Measurements from ENCODE around the gene LPAR1. TPM values are rescaled to one million over a fixed set of nuclear protein-coding genes. Genes with fewer than 3 reads are reported as not detected.
A peak's percentile ranks its signal among the peaks of the same experiment; 100 is the strongest.

LPAR1 gene
- total RNA-seq, 2 donors from 2014 or later = 25.7 to 28.0 TPM

GRCh38 chr9:111039231-111039906, 1.1 kb upstream of the LPAR1 start:
- DNase-seq (peak; percentile 68 to 70), ATAC-seq (peak; percentile 83)
- intact Hi-C loops (cut with DNase I, micrococcal nuclease) = no loop called here

DNA sequence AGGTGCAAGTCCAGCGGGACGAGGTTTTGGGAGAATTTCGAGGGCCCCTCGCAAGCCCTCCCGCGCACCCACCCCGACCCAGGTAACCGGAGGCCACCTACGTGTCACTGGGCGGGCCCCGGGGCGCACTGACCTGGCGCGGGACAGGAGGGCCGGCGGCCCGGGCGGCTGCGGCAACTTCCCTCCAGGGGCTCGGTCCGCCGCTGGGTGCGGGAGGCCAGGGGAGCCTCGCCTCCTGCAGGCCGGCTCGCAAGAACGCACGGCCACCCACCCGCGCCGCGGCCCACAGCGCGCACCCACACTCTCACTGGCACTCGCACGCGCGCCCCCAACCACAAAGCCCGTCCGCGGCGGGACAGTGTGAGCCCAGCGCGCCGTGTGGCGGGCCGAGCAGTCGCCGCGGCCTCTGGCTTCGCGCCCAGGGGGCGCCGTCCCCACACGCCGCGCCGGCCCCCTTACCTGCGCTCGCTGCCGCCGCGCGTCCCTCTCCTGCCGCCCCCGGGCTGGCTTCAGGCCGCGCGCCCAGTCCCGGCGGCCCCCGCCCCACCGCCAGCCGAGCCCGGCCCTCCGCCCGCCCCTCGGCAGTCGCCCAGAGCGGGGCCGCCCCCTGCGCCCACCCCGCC, 451 bp downstream of the LPAR1 start:
- DNase-seq = peak; percentile 38 to 60
- intact Hi-C loops (cut with DNase I, micrococcal nuclease) = no loop called here
- ATAC-seq = peak; percentile 44

DNA sequence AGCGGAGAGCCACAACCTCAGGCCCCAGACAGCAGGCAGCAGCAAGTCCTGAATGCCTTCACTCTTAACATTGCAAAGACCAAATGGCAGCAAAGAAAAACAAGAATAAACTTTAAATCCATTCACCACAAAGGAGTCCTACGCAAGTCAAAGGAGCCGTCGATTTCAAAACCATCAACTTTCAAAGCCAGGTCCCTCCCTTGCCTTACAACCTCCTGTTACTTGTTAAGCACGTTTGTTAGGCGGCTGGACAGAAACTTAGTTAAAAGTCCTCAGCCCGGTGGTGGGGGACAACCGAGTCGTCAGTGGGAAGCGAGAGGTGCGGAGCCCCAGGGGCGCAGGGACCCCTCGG, 938 bp downstream of the LPAR1 start:
- DNase-seq (no peak), ATAC-seq (peak; percentile 15)
- intact Hi-C loops (cut with DNase I, micrococcal nuclease) = no loop called here

- DNase-seq = no peak
- no peak for ATAC-seq
- intact Hi-C loops (cut with DNase I, micrococcal nuclease) = no loop called here
These were observed 1.3 kb downstream of the LPAR1 start for GRCh38 chr9:111036946-111037345.

GRCh38 chr9:111036429-111036789, 1.9 kb downstream of the LPAR1 start:
- intact Hi-C loops (cut with DNase I, micrococcal nuclease) = no loop called here
- peak; percentile 48 for ATAC-seq
- peak; percentile 73 to 80 for DNase-seq

- intact Hi-C loops (cut with DNase I, micrococcal nuclease) = no loop called here
- ATAC-seq = no peak
- DNase-seq = no peak
These were observed 2.5 kb downstream of the LPAR1 start for GRCh38 chr9:111035543-111036428.

DNA sequence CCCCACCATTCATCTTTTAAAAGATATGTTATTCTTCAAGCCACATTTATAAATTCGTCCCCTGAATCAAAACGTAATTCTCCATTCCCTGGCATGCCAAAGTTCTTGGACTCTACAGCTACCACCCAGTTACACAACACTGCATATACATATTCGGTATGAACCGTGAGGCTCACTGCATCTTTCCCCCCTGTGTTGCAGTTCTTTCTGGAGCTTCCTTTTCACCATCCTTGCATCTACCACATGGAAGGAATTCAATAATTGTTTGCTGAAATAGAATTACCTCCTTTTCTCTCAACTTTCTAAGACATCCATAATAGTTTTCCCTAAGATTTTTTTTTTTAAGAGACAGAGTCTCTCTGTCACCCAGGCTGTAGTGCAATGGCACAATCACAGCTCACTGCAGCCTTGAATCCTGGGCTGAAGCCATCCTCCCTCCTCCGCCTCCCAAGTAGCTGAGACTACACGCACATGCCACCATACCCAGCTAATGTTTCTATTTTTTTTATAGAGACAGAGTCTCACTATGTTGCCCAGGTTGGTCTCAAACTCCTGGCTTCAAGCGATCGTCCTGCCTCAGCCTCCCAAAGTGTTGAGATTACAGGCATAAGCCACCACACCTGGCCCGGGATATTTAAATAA, 3.3 kb downstream of the LPAR1 start:
- intact Hi-C loops (cut with DNase I, micrococcal nuclease) = no loop called here
- DNase-seq (no peak), ATAC-seq (no peak)

GRCh38 chr9:111034170-111034897, 3.9 kb downstream of the LPAR1 start:
- DNase-seq = no peak
- ATAC-seq = no peak
- intact Hi-C loops (cut with DNase I, micrococcal nuclease) = no loop called here

DNA sequence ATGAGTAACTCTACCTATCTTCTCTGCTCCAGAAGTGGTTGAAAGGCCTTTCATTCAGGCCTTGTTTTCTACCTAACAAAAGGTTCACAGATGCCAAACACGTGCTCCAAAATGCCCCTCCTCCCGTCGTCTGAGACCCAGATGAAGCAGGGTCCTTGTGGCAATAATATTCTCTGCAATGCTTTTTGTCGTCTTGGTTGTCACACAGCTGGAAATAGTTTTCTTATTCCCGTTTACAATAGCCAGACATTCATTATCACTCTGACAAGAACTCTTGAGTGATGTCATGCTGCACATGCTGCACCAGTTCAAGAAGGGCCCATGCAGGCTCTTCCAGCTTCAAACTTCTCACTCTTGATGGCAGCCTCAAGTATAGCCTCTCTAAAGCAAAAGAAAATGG, 7.8 kb downstream of the LPAR1 start:
- intact Hi-C loops (cut with DNase I, micrococcal nuclease) = no loop called here
- ATAC-seq = no peak
- no peak for DNase-seq

- ATAC-seq (no peak), DNase-seq (no peak)
- intact Hi-C loops (cut with DNase I, micrococcal nuclease) = no loop called here
These were observed 9.0 kb downstream of the LPAR1 start for GRCh38 chr9:111029260-111029659.

DNA sequence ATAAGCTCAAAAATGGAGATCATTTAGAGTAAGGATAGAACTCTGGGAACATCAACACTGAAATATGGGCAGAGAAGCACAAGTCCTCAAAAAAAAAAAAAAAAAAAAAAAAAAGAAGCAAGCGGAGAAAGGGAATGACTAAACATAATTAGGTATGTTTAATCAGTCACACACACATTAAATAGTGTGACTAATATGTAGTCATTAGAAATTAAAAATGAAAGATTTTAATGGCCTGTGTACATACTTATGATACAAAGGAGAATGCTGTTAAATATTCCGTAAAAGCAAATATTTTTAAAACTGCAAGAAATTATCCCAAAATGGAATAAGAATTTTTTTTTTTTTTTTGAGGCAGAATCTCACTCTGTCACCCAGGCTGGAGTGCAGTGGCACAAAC, 10.5 kb downstream of the LPAR1 start:
- intact Hi-C loops (cut with DNase I, micrococcal nuclease) = no loop called here
- DNase-seq (no peak), ATAC-seq (no peak)

DNA sequence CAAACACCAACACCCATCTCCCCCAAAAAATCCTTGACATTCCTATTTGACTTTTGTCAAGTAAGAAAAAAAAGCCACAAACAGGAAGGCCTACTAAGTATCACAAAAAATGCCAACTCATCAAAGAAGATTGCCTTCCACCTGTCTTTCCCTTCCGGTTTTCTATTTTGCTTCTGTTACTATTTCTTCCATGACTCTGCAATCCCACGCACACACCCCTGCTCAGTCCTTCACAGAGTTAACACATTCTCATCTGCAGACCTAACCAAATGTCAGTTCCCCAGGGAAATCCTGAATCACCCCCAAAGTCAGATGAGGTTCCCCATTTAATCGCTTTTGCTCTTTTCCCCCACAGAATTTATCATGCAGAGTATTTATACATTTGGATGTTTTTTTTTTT, 15.1 kb downstream of the LPAR1 start:
- DNase-seq = no peak
- intact Hi-C loops (cut with DNase I, micrococcal nuclease) = no loop called here
- no peak for ATAC-seq

GRCh38 chr9:111020594-111020993, 17.7 kb downstream of the LPAR1 start:
- ATAC-seq (no peak), DNase-seq (no peak)
- intact Hi-C loops (cut with DNase I, micrococcal nuclease) = no loop called here

DNA sequence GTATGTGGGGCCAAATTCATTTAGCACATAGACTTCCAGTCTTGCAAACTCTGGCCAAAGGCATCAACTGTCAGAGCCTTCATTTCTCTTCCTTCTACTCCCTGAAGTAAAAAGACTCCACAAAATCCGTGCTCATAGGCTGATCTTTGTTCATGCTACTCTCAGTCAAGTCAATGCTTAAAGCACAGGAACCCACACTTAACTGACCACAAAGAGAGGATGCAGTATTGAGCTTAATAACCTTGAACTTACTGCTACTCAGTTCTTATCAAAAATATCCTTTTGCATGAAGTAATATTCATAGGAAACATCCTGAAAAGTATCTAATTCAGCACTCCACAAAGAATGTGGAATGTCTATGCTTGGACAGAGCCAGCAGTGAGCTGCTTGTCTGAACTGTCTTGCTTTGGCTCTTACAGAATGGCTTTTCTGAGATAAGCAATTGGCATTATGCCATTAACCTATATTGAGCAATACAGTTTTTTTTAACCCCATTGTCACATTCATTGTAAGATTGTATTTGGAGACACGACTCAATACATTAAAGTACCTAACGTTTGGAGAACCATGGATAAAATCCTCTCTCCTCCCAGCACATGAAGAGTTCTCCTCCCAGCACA, 21.7 kb downstream of the LPAR1 start:
- DNase-seq (no peak), ATAC-seq (peak; percentile 69)
- intact Hi-C loops (cut with DNase I, micrococcal nuclease) = no loop called here

DNA sequence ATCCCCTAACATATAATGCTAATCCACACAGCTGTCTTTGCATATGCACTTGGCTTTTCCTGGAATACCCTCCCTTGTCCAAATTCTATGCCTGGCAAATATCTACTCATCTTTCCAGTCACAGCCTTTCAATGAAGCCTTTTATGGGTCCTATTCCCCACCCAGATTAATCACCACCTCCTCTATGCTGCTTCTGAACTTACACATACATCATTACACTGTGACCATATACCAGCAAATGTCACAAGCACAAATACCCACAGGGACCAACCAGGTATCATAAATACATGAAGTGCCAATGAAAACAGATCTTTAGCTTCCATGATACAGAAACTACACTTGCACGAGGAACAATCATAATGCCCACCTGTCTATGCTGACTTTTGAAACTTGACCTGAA, 22.3 kb downstream of the LPAR1 start:
- DNase-seq (no peak), ATAC-seq (peak; percentile 68)
- intact Hi-C loops (cut with DNase I, micrococcal nuclease) = no loop called here

GRCh38 chr9:111013707-111014106, 24.6 kb downstream of the LPAR1 start:
- DNase-seq (no peak), ATAC-seq (peak; percentile 18)
- intact Hi-C loops (cut with DNase I, micrococcal nuclease) = no loop called here

DNA sequence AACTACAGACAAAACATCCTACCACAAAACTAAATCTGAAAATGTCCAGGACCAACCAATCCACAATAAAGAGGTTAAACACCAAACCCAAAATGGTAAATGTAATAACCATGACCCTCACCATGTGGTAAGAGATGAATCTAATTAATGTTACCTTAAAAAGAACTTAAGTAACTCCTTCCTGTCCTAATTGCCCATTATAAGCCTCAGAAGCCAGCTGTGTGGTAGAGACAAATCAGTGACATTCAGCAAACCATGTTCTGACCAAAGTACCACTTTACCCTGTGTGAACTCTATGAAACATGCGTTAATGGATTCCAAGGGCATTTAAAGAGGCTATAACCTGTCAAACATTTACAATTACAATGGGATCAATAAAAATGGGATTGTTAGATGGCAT, 25.0 kb downstream of the LPAR1 start:
- ATAC-seq = peak; percentile 83
- no peak for DNase-seq
- intact Hi-C loops (cut with DNase I, micrococcal nuclease) = no loop called here

DNA sequence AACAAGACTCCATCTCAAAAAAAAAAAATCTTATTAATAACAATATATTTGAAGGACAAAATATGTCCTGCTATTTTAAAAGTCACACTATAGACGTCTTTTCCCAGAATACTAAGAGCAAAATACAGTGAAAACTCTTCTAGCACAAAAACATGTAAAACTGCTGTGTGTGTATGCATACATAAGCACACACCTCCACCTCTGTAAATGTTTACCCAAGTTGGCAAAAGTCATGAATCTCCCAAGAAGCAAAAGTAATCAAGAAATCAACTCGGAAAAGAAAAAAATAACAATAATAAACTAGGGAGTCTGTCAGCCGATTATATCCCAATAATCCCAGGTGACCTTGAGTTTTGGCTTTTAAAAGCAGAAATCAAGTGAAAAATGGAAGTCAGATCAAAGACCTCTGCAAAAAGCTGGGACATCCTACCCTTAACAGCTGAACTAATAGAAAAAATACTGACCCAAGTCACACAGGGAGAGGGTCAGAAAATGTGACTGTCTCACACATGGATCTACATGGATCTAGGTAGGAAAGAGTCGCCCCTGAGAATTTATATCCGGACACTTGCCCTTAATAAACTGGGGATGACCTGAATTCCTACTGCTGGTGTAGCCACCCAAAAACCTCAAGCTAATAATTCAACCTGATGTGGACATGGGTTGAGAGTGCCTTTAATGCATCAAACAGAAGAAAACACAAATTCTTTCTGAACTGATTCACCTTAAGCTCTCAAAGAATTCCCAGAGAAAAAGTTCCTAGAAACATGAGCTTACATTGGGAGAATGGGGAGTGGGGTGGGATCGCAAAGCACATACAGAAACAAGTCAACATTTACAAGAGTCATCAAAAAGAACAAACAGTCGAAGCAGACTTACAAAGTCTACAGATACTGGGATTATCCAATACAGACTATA, 29.9 kb downstream of the LPAR1 start:
- no peak for DNase-seq
- ATAC-seq = no peak
- intact Hi-C loops (cut with DNase I, micrococcal nuclease) = no loop called here
